Stimulated activated CD8-positive, alpha-beta memory T cell treated with anti-CD3 and anti-CD28 coated beads, Interleukin-7, amount 100 ng/mL, for 24 hours (primary cell): ENCODE measurements around the gene TPM3.
"Not testable (repeated sequence)": the region's sequence is repeated elsewhere in the genome, so short reads cannot be mapped to it uniquely, and the experiment has no call there.

ENCODE experiments used
- DNase-seq: peaks from one replicate; pipeline ENCODE4 v3.0.0-alpha.2; 2020; ENCODE audit warnings: low read depth

The TPM3 gene

DNA sequence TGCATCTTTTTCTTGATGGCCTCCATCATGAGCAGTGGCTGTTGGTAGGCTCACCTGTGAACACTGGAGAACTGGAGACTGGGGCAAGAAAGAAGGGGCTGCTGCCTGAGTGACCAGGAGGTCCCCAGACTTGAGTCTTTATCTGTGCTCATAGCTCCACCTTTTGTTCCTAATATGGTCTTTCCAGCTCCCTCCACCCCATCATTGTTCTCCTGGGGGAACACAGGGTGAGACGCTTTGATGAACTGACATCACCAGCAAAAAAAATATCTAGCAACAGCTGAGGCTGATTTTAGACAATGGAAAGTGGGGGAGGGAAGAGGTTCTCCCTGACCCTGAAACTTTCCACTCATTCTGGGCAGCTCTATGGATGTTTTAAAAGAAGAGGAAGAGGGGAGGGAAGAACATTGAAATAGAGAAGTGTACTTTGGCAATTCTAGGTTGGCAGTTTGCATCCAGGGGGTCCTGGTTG is at the start of gene TPM3:
TSS of gene TPM3 (minus strand) at position 111 of the 472 bp plus-strand sequence. CDS start at position 29, 82 bp downstream.
- DNase-seq = no peak

DNA sequence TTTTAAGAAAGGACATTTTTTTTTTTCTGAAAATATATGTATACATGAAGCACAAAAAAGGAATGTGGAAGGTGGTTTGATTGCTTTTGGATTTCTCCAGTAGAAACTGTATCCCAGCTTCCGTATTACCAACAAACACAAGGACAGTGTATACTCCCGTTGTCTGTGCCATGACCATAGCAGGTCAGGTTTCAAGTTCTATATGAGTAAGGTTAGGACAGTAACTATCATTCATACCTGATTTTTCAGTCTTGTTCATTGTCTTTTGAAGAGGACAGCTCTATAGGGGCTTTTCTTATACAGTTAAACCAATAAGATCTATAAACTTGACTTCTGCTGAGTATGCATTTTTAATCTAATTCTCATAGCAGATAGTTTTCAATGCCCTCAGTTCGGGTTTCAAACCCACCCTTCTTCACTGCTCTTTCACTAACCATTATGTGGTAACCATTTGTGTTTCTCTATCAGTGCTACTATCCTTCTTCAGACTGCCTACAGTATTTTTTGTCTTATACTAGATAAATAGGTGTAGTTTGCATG is 48.5 kb upstream of the TPM3 start:
- DNase-seq = no peak

DNA sequence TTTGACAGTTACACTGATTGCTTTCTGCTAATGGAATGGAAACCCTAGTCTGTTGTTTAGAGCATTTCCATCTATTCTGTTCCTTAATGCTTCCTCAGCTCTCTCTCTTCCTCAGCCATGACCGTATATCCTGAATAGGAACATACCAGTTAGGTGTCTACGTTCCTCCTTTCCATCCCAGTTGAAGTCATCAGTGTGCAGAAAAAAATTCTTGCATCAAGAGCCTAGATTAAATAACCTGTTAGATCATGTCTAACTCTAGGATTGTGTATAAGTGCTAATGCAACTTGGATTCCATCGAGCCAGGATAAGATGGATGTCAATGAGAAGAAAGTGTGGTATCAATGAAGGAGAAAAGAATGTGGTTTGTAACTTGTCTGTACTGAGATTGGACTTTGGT is 47.6 kb upstream of the TPM3 start:
- no peak for DNase-seq

GRCh38 chr1:154237880-154238506 is 46.1 kb upstream of the TPM3 start:
- DNase-seq = no peak

DNA sequence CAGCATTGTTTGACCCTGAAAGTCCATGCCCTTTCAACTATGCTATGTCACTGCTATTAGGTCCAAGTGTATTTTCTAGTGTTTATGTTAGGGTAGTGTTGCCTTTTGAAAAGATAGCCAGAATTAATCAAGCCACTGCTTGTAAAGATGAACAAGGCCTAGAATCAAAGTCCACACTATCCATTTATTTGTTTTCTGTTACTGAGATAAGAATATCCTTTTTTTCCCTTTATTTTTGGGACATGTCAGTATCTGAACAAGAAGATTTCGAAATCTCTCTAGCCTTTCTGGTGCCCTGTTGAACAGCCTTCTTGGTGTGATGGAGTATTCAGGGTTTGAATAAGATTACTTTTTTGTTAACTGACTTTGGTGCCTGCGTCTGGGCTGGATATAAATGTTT is 45.5 kb upstream of the TPM3 start:
- DNase-seq = no peak

DNA sequence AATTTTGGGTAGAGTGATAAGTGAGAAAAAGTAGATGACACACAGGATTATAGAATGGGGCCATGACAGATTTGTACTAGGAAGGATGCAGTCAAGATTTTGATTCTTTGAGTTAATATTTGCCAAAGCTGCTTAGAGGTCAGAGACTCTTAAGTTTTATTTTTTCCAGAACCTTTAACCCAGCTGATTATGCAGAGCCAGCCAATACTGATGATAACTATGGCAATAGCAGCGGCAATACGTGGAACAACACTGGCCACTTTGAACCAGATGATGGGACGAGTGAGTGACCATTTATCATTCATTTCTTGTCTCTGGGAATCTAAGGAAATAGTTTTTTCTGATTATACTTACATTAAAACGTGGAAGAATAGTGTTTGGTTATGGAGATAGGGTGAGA is 45.0 kb upstream of the TPM3 start:
- DNase-seq = no peak

DNA sequence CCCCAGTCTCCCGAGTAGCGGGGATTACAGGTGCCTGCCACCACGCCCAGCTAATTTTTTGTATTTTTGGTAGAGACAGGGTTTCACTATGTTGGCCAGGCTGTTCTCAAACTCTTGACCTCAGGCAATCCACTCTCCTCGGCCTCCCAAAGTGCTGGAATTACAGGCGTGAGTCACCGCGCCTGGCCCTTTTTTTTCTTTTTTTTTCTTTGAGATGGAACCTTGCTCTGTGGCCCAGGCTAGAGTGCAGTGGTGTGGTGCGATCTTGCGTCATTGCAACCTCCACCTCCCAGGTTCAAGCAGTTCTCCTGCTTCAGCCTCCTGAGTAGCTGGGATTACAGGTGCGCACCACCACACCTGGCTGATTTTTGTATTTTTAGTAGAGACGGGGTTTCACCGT is 41.2 kb upstream of the TPM3 start:
- not testable (repeated sequence) for DNase-seq

DNA sequence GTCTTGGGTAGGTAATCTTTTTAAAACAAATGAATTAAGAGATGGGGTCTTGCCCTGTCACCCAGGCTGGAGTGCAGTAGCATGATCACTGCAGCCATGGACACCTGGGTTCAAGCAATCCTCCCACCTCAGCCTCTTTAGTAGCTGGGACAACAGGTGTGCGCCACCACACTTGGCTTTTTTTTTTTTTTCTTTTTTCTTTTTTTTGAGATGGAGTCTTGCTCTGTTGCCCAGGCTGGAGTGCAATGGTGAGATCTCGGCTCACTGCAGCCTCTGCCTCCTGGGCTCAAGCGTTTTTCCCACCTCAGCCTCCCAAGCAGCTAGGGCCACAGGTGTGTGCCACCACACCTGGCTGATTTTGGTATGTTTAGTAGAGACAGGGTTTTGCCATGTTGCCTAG is 39.2 kb upstream of the TPM3 start:
- not testable (repeated sequence) for DNase-seq

DNA sequence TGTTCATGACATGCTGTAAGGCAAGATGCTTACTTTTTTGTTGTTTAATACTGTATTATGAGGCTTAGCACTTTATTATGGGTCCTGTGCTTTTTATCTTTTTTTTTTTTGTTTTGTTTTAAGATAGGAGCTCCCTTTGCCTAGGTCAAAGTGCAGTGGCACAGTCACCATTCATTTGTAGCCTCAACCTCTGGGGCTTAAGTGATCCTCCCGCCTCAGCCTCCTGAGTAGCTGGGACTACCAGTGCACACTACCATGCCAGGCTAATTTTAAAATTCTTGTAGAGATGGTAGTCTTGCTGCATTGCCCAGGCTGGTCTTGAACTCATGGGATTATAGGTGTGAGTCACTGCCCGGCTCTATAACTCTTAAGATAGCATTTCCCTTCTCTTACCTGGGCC is 33.5 kb upstream of the TPM3 start:
- DNase-seq = no peak

DNA sequence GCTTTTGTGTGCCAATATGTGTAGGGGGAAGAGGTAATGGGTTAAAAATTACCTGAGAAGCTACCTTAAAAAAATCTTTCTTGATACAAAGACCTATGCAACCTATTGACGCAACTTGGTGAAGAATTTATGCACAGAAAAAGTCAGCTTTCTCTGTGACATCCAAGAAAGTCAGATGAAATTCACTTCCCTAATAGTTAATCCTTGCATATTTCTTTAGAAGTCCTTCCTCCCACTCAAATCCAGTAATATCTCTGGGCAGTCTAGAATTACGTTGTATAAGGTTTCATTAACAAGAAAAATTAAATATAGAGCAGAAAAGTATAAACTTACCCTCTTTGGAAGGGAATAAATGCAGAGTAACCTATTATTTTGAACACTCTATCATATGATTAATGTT is 31.7 kb upstream of the TPM3 start:
- no peak for DNase-seq

DNA sequence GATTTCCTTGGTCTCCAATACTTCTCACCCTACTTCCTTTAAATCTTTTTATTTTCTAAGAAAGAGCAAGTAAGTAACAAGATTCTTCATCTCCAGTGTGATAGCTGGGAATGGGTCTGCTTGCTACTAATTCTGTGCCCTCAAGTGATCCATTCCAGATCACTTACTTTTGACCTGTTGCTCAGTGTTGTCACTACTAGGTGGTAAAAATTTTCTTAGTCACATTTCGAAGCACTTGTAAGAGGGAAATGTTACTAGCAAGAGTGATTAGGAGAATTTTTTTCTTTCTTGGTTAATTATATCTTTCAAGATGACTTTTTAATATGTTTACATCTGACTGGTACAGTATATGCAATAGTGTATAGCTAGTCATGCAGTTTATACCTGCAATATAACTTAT is 31.0 kb upstream of the TPM3 start:
- no peak for DNase-seq

- no peak for DNase-seq
Measured at GRCh38 chr1:154222518-154222917, 30.6 kb upstream of the TPM3 start.

DNA sequence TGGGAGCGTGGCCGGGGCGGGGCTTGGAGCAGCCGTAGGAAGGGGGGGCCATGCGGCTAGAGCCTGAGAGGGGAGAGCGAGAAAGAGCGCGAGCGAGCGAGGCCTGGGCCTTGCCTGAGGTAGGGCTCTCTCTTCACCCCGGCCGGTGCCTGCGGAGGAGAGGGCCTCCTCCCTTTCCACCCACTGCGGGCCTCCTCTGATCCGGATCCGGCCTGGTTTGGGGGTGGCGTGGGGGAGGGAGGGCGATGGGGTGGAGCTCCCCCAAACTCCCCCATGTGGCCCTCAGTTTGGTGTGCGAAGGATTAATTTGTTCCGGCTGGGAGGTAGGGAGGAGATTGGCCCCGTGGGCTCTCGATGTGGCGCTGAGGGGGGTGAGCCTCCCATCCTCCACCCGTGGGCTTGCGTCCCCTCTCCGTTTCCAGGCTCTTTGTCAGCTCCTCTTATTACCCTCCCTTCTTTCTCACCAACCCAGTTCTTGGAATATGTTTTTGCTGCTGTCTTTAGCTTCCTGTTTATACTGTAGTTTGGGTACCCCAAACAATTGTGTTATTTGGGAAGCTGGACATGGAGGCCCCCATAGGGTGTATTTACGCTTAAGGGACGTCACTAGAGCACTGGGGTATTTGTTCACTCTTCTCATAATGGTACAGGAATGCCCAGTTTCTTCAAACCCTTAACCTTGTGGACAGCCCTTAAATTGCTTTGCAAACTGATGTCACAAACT is 29.5 kb upstream of the TPM3 start:
- DNase-seq = peak; percentile 22

DNA sequence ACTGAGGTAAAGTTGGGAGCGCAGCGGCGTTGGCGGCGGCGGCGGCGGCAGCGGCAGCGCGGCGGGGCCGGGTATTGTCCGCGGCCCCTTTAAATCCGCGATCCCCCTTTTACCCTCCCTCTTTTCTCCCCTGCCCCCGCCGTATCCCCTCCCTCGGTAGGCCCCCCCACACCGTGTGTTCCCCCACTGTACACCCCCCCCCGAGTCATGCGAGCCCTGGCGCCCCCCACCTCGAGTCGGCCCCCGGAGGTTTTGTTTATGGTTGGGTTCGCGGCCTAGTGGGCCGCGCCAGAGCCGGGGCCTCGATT is 29.0 kb upstream of the TPM3 start:
- DNase-seq = no peak

- DNase-seq = peak; percentile 95
Measured at GRCh38 chr1:154220071-154220969, 28.4 kb upstream of the TPM3 start, which contains the start of gene UBAP2L. TSS of gene UBAP2L (plus strand) at chr1:154220955. CDS start at chr1:154225124, 4,169 bp downstream.

GRCh38 chr1:154219541-154219940 is 27.6 kb upstream of the TPM3 start:
- DNase-seq = no peak

DNA sequence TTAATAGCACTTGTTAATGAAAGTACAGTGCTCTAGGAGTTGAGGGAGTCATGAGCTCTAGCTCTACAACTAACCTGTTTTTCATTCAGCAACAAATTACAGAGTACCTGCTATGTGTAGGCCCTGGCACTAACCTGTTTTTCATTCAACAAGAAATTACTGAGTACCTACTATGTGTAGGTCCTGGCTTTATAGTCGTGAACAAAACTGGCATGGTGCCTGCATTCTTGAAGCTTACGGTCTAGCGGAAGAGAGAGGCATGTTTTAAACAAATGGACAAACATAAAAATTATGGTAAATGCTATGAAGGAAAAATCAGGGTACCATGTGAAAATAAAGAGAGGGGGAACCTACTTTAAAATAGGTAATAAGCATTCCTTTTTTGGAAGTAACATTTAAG is 26.6 kb upstream of the TPM3 start:
- no peak for DNase-seq

GRCh38 chr1:154213274-154213673 is 21.4 kb upstream of the TPM3 start:
- DNase-seq = no peak

DNA sequence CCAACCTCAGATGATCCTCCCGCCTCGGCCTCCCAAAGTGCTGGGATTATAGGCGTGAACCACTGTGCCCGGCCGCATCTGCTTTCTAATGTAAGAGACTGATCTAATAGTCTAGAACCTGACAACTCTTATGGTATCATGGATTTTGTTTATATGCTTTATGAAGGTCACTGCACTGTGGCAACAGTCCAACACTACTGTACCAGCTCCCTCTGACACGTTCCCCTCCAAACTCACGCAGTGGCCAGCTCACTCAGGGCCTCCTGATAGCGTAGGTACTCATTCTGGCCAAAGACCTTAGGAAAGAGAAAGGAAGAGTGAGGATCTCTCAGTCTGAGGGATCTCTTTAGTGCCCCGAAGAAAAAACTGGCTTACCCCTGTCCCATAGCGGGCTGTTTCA is 20.2 kb upstream of the TPM3 start:
- DNase-seq = no peak

DNA sequence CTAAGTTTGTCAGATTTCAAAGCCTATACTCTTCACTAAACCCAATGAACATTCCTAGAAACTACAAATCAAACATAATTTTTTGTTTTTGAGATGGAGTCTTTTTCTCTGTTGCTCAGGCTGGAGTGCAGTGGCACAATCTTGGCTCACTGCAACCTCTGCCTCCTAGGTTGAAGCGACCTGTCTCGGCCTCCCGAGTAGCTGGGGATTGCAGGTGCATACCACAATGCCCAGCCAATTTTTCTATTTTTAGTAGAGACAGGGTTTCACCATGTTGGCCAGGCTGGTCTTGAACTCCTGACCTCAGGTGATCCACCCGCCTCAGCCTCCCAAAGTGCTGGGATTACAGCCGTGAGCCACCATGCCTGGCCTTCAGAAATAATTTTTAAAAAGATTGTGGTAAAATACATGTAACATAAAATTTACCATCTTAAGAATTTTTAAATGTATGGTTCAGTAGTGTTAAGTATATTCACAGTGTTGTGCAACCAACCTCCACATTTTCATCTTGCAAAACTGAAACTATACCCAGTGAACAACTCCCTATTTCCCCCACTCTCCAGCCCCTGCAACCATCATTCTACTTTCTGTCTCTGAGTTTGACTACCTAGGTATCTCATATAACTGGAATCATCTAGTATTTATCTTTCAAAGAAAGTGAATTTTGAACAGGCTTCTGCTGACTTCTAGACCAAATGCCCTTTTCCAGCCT is 16.9 kb upstream of the TPM3 start:
- DNase-seq = no peak

DNA sequence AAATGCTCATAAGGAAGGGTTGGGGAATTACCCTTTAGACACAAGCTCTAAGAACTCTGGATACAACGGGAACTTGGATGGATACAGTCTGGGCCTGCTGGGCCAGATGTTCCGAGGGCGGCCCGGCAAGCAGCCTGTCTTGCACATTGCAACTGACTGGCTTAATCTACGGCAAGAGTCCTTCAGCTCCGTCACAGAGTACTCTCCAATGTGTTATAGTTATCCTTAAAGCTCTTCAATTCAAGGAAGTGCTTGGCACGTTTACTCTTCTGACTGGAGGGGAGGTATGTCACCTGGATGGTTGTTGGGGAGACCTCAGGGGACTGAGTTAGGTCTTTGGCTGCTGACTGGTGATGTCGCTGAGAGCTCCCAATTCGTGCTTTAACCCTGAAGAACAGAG is 15.4 kb upstream of the TPM3 start:
- DNase-seq = no peak

DNA sequence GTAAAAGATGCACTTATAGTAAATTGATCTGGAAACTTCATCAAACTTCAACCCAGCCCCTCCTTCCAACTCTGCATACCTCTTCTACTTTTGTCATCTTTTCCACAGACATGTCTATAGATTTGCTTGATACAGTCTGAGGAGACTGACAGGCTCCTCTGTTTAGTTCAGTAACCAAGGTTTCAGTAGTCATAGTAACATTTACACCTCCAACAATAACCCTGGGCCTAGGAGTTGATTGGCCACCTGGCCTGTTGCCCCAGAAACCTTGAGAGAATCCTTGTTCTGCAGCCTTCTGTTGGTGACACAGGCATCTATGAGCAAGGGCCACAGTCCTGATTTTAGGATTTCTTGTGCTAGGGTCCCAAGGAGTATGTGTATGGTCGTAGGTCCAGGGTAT is 14.3 kb upstream of the TPM3 start, which contains the start of gene CFAP141:
TSS of gene CFAP141 (minus strand) at position 138 of the 400 bp plus-strand sequence. CDS start at position 112, 26 bp downstream.
- no peak for DNase-seq
